K562 (cell line): ENCODE measurements around the gene PLEKHG5. TPM values are rescaled to one million over a fixed set of nuclear protein-coding genes. Genes with fewer than 3 reads are reported as not detected.
A peak's percentile ranks its signal among the peaks of the same experiment; 100 is the strongest.

Source experiments
- HLTF ChIP-seq: fragments of 450-650 bp; IDR thresholded peaks from 2 replicates; pipeline ENCODE4 v1.6.1; 2016
- MEF2A ChIP-seq: IDR thresholded peaks from 2 replicates; pipeline ENCODE4 v1.6.1; 2011; ENCODE audit warnings: low read depth, mild to moderate bottlenecking, low read length, moderate library complexity; ENCODE audit not compliant: control insufficient read depth
- PHF8 ChIP-seq: fragments of 200-600 bp; sonication (generic); IDR thresholded peaks from 2 replicates; pipeline ENCODE4 v1.6.1; 2012; ENCODE audit warnings: mixed run types, mild to moderate bottlenecking, inconsistent platforms, low read length, moderate library complexity, borderline replicate concordance
- RBM15 ChIP-seq: fragments of 200-400 bp; formaldehyde crosslinking; IDR thresholded peaks from 2 replicates; pipeline ENCODE4 v1.6.1; 2018; ENCODE audit warnings: mild to moderate bottlenecking, low read length, moderate library complexity; ENCODE audit not compliant: insufficient read depth
- REST ChIP-seq, 2 experiments: fragments of 450-650 bp; formaldehyde crosslinking in 1 of 2; IDR thresholded peaks; 2 replicates each; pipeline versions ENCODE4 v1.4.0 to v1.6.1; 2014 to 2020; ENCODE audit warnings: mild to moderate bottlenecking in 2 of 2, borderline replicate concordance in 1 of 2, low read depth in 1 of 2
- TRIM24 ChIP-seq, 2 experiments: fragments of 450-650 bp; IDR thresholded peaks; 2 replicates each; pipeline ENCODE4 v1.6.1; 2016
- TSC22D4 ChIP-seq: fragments of 450-650 bp; IDR thresholded peaks from 2 replicates; pipeline ENCODE4 v1.6.1; 2016; ENCODE audit warnings: missing genetic modification characterization, missing biosample characterization, control low read depth
- ZFP91 ChIP-seq: sonication (generic); formaldehyde crosslinking; IDR thresholded peaks from 2 replicates; pipeline ENCODE4 v1.8.0; 2022; ENCODE audit warnings: mild to moderate bottlenecking, missing genetic modification reagents
- ZKSCAN8 ChIP-seq: fragments of 200-800 bp; sonication (Bioruptor generic); IDR thresholded peaks from 2 replicates; pipeline ENCODE4 v1.6.1; 2016; ENCODE audit warnings: missing genetic modification characterization, missing compliant biosample characterization
- ZNF740 ChIP-seq, 3 experiments: fragments of 200-800 bp in 1 of 3; sonication (Bioruptor generic) in 1 of 3; sonication (generic) in 1 of 3; formaldehyde crosslinking in 1 of 3; IDR thresholded peaks; 2 replicates each; pipeline versions ENCODE4 v1.6.1 to v1.8.0; 2016 to 2022; ENCODE audit warnings: mild to moderate bottlenecking in 2 of 3, missing compliant biosample characterization in 2 of 3, missing genetic modification characterization in 2 of 3, missing genetic modification reagents in 1 of 3
- ZNF785 ChIP-seq: fragments of 250-450 bp; sonication (Bioruptor Pico); IDR thresholded peaks from 2 replicates; pipeline ENCODE4 v1.4.0; 2020; ENCODE audit warnings: mild to moderate bottlenecking
- polyA plus RNA-seq, 8 experiments: library from polyadenylated mRNA; depleted of rRNA in 4 of 8; stranded (reverse) in 5 of 8; unstranded in 3 of 8; fragments of >200 nt; fragmentation: Nextera tagmentation in 2 of 8; fragmentation: Illumina TruSeq in 1 of 8; extraction: Ambion mirVana in 2 of 8; extraction: Trizol in 1 of 8; gene quantifications; 2 replicates each; pipeline versions ENCODE4 v1.2.1 to v1.2.3, GENCODE V29; 2011 to 2014; ENCODE audit warnings: inconsistent platforms in 1 of 8, missing spikeins in 1 of 8
- total RNA-seq, 7 experiments: library from RNA; depleted of rRNA in 6 of 7; stranded (reverse); fragments of >200 nt in 6 of 7; fragmentation: Illumina TruSeq in 2 of 7; extraction: Trizol in 2 of 7; gene quantifications; 2 replicates each; pipeline versions ENCODE4 v1.2.1 to v1.2.3, GENCODE V29; 2011 to 2021; ENCODE audit warnings: low replicate concordance in 1 of 7
- TF ChIP-seq, protein P1 (sequence below): fragments of 450-650 bp; IDR thresholded peaks from 2 replicates; pipeline ENCODE4 v1.7.0; 2016; ENCODE audit warnings: borderline replicate concordance
- TF ChIP-seq, protein P2 (sequence below): fragments of 450-650 bp; IDR thresholded peaks from 2 replicates; pipeline ENCODE4 v1.6.1; 2017; ENCODE audit warnings: antibody characterized with exemption

PLEKHG5 gene
- total and polyA plus RNA-seq, 9 of the 15 experiments (the other 6 are each of a cell fraction or from before 2014, with no cell fraction given): 0.04 to 0.29 (median 0.09) TPM; not detected in 3

- TF ChIP-seq ZKSCAN8 (CRISPR knock-in tag) (no peak), PHF8 (no peak), ZFP91 (CRISPR knock-in tag) (peak; percentile 61; the same call in 1 of the 2 replicates), TSC22D4 (tag) (no peak), TRIM24 (IDR thresholded peaks at IDR 0.05) (no peak), RBM15 (no peak), REST (IDR thresholded peaks at IDR 0.05; ENCODE audit: borderline replicate concordance) (peak; percentile 41; the same call in 1 of the 2 replicates), REST (CRISPR knock-in tag; IDR thresholded peaks at IDR 0.05; ENCODE audit: low read depth) (no peak), MEF2A (no peak), ZNF740 (CRISPR knock-in tag; IDR thresholded peaks at IDR 0.05) (no peak), ZNF740 (tag; IDR thresholded peaks at IDR 0.05) (no peak), HLTF (no peak), ZNF785 (no peak)
- TF ChIP-seq, protein P1, sequence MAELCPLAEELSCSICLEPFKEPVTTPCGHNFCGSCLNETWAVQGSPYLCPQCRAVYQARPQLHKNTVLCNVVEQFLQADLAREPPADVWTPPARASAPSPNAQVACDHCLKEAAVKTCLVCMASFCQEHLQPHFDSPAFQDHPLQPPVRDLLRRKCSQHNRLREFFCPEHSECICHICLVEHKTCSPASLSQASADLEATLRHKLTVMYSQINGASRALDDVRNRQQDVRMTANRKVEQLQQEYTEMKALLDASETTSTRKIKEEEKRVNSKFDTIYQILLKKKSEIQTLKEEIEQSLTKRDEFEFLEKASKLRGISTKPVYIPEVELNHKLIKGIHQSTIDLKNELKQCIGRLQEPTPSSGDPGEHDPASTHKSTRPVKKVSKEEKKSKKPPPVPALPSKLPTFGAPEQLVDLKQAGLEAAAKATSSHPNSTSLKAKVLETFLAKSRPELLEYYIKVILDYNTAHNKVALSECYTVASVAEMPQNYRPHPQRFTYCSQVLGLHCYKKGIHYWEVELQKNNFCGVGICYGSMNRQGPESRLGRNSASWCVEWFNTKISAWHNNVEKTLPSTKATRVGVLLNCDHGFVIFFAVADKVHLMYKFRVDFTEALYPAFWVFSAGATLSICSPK: no peak
- TF ChIP-seq, protein P2, sequence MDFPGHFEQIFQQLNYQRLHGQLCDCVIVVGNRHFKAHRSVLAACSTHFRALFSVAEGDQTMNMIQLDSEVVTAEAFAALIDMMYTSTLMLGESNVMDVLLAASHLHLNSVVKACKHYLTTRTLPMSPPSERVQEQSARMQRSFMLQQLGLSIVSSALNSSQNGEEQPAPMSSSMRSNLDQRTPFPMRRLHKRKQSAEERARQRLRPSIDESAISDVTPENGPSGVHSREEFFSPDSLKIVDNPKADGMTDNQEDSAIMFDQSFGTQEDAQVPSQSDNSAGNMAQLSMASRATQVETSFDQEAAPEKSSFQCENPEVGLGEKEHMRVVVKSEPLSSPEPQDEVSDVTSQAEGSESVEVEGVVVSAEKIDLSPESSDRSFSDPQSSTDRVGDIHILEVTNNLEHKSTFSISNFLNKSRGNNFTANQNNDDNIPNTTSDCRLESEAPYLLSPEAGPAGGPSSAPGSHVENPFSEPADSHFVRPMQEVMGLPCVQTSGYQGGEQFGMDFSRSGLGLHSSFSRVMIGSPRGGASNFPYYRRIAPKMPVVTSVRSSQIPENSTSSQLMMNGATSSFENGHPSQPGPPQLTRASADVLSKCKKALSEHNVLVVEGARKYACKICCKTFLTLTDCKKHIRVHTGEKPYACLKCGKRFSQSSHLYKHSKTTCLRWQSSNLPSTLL: no peak
Observed at GRCh38 chr1:6489799-6490180, 1.7 kb downstream of the PLEKHG5 start (continued).
